ENCODE data around the gene PTGDS. TPM values are rescaled to one million over a fixed set of nuclear protein-coding genes. Genes with fewer than 3 reads are reported as not detected.

PTGDS gene
- total and polyA plus RNA-seq, 10 of the 15 experiments (the other 5 are each of a cell fraction or from before 2014, with no cell fraction given), result not detected

DNA sequence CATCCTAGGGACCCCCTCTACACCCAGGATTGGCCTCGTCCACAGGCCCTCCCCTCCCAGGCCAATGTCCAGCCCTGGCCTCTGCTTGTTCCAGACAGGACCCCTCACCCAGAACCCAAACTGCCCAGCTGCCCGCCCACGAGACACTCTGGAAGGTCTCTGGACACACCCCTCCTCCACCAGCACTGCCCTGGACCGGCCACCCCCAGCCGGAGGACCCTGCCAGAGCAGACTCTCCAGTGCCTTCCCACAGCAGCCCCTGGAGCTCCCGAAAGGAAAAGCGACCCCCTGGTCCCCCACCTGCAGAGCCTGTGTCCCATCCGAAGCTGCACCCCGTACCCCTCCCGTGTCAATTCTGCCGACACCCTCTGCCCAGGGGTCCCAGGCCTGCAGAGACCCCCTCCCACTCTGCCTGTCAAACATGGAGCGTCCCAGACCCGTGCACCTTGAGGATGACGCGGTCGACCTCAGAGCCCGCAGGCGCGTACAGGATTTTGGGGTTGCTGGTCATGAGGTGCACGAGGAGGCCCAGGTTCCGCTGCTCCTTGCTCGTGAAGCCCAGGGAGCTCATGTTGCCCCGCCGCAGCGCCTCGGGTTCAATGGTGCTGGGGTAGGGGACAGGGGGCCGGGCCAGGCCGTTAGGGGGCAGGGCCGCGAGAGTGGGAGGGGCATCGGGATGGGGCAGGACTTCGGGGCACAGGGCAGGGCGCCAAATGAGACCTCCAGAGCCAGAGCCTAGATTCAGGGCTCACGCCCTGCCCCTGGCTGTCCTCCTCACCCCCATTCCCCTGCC is 42.8 kb downstream of the PTGDS start:
- Histone ChIP-seq H3K9ac (ENCODE audit: control insufficient read depth, insufficient read depth, low read length) (no peak overlapping the region), H3K36me3 (ENCODE audit: control insufficient read depth in 2 of 2, insufficient read depth in 2 of 2, low read length in 1 of 2) (no peaks in the 10 kb centered on the region), H3K4me2 (ENCODE audit: control insufficient read depth, insufficient read depth) (no peak overlapping the region), H3K27me3 (replicated peaks in 1 of 2; ENCODE audit: control insufficient read depth in 2 of 2, insufficient read depth in 2 of 2, low read length in 1 of 2) (no peaks in the 10 kb centered on the region), H3K9me3 (replicated peaks; ENCODE audit: control insufficient read depth, insufficient read depth, low read length) (no peaks in the 10 kb centered on the region; the same call in 2 of the 3 replicates), H3K27ac (ENCODE audit: control insufficient read depth, insufficient read depth) (no peak overlapping the region), H3K4me1 (ENCODE audit: control insufficient read depth, insufficient read depth, low read length) (no peaks in the 10 kb centered on the region), H4K20me1 (ENCODE audit: control insufficient read depth, insufficient read depth) (no peaks in the 10 kb centered on the region), H3K79me2 (ENCODE audit: control insufficient read depth, insufficient read depth, low read length) (no peaks in the 10 kb centered on the region), H2AFZ (ENCODE audit: control insufficient read depth, low read depth, low read length) (no peak overlapping the region), H3K4me3 (no peak overlapping the region)
- POLR2A ChIA-PET, result interaction anchor here (0.6 to 1.3 kb wide), 2 partner anchors 10 to 27 kb away, joined by 3 to 4 read pairs; no protein-coding TSS in a partner anchor
- RAD21 ChIA-PET (ENCODE audit: unreplicated experiment), result no interaction called here
- WGBS (ENCODE audit: insufficient coverage, insufficient replicate concordance, low lambda C conversion rate, missing lambda C conversion rate), result 74% methylated on average over 27 of the region's 34 CpGs
- no peak for TF ChIP-seq SMC3 (IDR thresholded peaks at IDR 0.05; ENCODE audit: borderline replicate concordance, low read length)
- no peak for TF ChIP-seq GABPA (IDR thresholded peaks at IDR 0.05; ENCODE audit: low read depth)
- TF ChIP-seq, protein P1, sequence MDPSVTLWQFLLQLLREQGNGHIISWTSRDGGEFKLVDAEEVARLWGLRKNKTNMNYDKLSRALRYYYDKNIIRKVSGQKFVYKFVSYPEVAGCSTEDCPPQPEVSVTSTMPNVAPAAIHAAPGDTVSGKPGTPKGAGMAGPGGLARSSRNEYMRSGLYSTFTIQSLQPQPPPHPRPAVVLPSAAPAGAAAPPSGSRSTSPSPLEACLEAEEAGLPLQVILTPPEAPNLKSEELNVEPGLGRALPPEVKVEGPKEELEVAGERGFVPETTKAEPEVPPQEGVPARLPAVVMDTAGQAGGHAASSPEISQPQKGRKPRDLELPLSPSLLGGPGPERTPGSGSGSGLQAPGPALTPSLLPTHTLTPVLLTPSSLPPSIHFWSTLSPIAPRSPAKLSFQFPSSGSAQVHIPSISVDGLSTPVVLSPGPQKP (IDR thresholded peaks at IDR 0.05; ENCODE audit: low read depth, low read length), result no peak
- TF ChIP-seq RB1 (IDR thresholded peaks at IDR 0.05; ENCODE audit: borderline replicate concordance), result no peak
- TF ChIP-seq, protein P2, sequence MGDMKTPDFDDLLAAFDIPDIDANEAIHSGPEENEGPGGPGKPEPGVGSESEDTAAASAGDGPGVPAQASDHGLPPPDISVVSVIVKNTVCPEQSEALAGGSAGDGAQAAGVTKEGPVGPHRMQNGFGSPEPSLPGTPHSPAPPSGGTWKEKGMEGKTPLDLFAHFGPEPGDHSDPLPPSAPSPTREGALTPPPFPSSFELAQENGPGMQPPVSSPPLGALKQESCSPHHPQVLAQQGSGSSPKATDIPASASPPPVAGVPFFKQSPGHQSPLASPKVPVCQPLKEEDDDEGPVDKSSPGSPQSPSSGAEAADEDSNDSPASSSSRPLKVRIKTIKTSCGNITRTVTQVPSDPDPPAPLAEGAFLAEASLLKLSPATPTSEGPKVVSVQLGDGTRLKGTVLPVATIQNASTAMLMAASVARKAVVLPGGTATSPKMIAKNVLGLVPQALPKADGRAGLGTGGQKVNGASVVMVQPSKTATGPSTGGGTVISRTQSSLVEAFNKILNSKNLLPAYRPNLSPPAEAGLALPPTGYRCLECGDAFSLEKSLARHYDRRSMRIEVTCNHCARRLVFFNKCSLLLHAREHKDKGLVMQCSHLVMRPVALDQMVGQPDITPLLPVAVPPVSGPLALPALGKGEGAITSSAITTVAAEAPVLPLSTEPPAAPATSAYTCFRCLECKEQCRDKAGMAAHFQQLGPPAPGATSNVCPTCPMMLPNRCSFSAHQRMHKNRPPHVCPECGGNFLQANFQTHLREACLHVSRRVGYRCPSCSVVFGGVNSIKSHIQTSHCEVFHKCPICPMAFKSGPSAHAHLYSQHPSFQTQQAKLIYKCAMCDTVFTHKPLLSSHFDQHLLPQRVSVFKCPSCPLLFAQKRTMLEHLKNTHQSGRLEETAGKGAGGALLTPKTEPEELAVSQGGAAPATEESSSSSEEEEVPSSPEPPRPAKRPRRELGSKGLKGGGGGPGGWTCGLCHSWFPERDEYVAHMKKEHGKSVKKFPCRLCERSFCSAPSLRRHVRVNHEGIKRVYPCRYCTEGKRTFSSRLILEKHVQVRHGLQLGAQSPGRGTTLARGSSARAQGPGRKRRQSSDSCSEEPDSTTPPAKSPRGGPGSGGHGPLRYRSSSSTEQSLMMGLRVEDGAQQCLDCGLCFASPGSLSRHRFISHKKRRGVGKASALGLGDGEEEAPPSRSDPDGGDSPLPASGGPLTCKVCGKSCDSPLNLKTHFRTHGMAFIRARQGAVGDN (IDR thresholded peaks at IDR 0.05), result no peak
- no peak for TF ChIP-seq HDGF (IDR thresholded peaks at IDR 0.05)
- TF ChIP-seq CREB1 (IDR thresholded peaks at IDR 0.05; ENCODE audit: low read depth), result no peak
- TF ChIP-seq MYB (IDR thresholded peaks at IDR 0.05; ENCODE audit: borderline replicate concordance, low read depth, low read length), result no peak
- TF ChIP-seq, protein P3, sequence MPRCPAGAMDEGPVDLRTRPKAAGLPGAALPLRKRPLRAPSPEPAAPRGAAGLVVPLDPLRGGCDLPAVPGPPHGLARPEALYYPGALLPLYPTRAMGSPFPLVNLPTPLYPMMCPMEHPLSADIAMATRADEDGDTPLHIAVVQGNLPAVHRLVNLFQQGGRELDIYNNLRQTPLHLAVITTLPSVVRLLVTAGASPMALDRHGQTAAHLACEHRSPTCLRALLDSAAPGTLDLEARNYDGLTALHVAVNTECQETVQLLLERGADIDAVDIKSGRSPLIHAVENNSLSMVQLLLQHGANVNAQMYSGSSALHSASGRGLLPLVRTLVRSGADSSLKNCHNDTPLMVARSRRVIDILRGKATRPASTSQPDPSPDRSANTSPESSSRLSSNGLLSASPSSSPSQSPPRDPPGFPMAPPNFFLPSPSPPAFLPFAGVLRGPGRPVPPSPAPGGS (IDR thresholded peaks at IDR 0.05; ENCODE audit: borderline replicate concordance, insufficient read depth, low read depth, low read length, poor library complexity, severe bottlenecking), result no peak
- no peak for TF ChIP-seq YY1 (IDR thresholded peaks at IDR 0.05; ENCODE audit: low read depth, low read length)
- TF ChIP-seq RELA (IDR thresholded peaks at IDR 0.05; ENCODE audit: borderline replicate concordance, partially characterized antibody), result no peak
- TF ChIP-seq HDAC6 (IDR thresholded peaks at IDR 0.05; ENCODE audit: unreplicated experiment), result no peak
- no peak for TF ChIP-seq FOS (IDR thresholded peaks at IDR 0.05; ENCODE audit: borderline replicate concordance, extremely low read depth, insufficient read length)
- TF ChIP-seq HCFC1 (IDR thresholded peaks at IDR 0.05; ENCODE audit: low read length), result no peak
- no peak for TF ChIP-seq TARDBP (IDR thresholded peaks at IDR 0.05; ENCODE audit: borderline replicate concordance)
- TF ChIP-seq BCL11A (IDR thresholded peaks at IDR 0.05; ENCODE audit: low read depth, low read length), result no peak
- TF ChIP-seq HDAC2 (IDR thresholded peaks at IDR 0.05), result no peak
- CTCF ChIA-PET, result interaction anchor here (0.6 to 1.5 kb wide), 4 partner anchors 15 to 211 kb away, joined by 3 to 7 read pairs (median 4); no protein-coding TSS in a partner anchor
- ATAC-seq (no peak), DNase-seq (ENCODE audit: low read depth, low spot score) (no peak), FAIRE-seq (no peak)
- SMC1A ChIA-PET (ENCODE audit: uncharacterized antibody, unreplicated experiment), result no interaction called here
- in situ Hi-C loops (cut with MboI), result no loop called here
- BruUV-seq (replicated peaks), result no TSS peak
- intact Hi-C loops (cut with micrococcal nuclease; ENCODE audit: unreplicated experiment), result no loop called here
